HEK293 (cell line): ENCODE results near the gene NPHP1.
"Not testable (repeated sequence)": the region's sequence is repeated elsewhere in the genome, so short reads cannot be mapped to it uniquely, and the experiment has no call there.

Experiments used
- CTCF ChIA-PET: fragments of 350-600 bp; formaldehyde crosslinking; extraction: SDS; loops from one replicate; lab custom pipeline; 2021; ENCODE audit warnings: antibody characterized with exemption; lab: Yijun Ruan, JAX
- POLR2A ChIA-PET: fragments of 300-600 bp; formaldehyde crosslinking; extraction: SDS; loops from one replicate; lab custom pipeline; 2020; ENCODE audit warnings: antibody characterized with exemption, inconsistent platforms; lab: Yijun Ruan, JAX
- H3K27ac ChIP-seq: fragments of 200-500 bp; sonication (Bioruptor generic); 2 replicates; pipeline ENCODE4 v1.5.1; 2014; ENCODE audit warnings: low read depth, low read length, control low read depth, inconsistent platforms; ENCODE audit errors: extremely low read depth
- H3K36me3 ChIP-seq, 2 experiments: fragments of 200-500 bp in 1 of 2; sonication (Bioruptor generic) in 1 of 2; 1 replicate in 1 of 2; 2 replicates in 1 of 2; pipeline ENCODE4 v1.5.1; 2014 to 2017; ENCODE audit warnings: inconsistent platforms in 2 of 2, low read length in 2 of 2; ENCODE audit not compliant: control insufficient read depth in 2 of 2, insufficient read depth in 1 of 2
- H3K4me1 ChIP-seq: fragments of 200-500 bp; sonication (Bioruptor generic); 2 replicates; pipeline ENCODE4 v1.5.1; 2014; ENCODE audit warnings: mild to moderate bottlenecking, low read length, inconsistent platforms; ENCODE audit not compliant: control insufficient read depth, insufficient read depth
- H3K4me3 ChIP-seq: 2 replicates; pipeline ENCODE4 v1.5.1; 2011; ENCODE audit warnings: low read depth, mild to moderate bottlenecking, control low read depth, low read length, moderate library complexity
- H3K9me3 ChIP-seq: fragments of 200-500 bp; sonication (Bioruptor generic); 2 replicates; pipeline ENCODE4 v1.5.1; 2014; ENCODE audit warnings: low read depth, low read length, inconsistent platforms; ENCODE audit not compliant: control insufficient read depth, insufficient read depth
- KLF10 ChIP-seq: fragments of 450-650 bp; IDR thresholded peaks from 2 replicates; pipeline ENCODE4 v1.5.1; 2018; ENCODE audit warnings: missing biosample characterization, mild to moderate bottlenecking, missing genetic modification characterization
- ZBTB11 ChIP-seq: fragments of 450-650 bp; formaldehyde crosslinking; conservative IDR thresholded peaks from 2 replicates; pipeline ENCODE4 v1.5.1; 2016; ENCODE audit warnings: low read depth, missing biosample characterization, missing genetic modification characterization

NPHP1 gene

GRCh38 chr2:110095994-110096633 lies 108.7 kb downstream of the NPHP1 start:
- H3K36me3 ChIP-seq = no peaks in the 10 kb centered on the region
- POLR2A ChIA-PET = no interaction called here
- TF ChIP-seq ZBTB11 (tag by site-specific recombination) (no peak), KLF10 (tag by site-specific recombination) (no peak)
- TF ChIP-seq, all 188 proteins: peak for 0
- no peak overlapping the region for H3K4me3 ChIP-seq
- no peak overlapping the region for H3K27ac ChIP-seq
- H3K9me3 ChIP-seq = no peaks in the 10 kb centered on the region
- CTCF ChIA-PET = interaction anchor here (1.1 kb wide), 1 partner anchor 61 kb away, joined by 3 read pairs; no protein-coding TSS in a partner anchor
- H3K4me1 ChIP-seq = peaks cover 3% of the 10 kb centered on the region; the same call in 1 of the 2 replicates

DNA sequence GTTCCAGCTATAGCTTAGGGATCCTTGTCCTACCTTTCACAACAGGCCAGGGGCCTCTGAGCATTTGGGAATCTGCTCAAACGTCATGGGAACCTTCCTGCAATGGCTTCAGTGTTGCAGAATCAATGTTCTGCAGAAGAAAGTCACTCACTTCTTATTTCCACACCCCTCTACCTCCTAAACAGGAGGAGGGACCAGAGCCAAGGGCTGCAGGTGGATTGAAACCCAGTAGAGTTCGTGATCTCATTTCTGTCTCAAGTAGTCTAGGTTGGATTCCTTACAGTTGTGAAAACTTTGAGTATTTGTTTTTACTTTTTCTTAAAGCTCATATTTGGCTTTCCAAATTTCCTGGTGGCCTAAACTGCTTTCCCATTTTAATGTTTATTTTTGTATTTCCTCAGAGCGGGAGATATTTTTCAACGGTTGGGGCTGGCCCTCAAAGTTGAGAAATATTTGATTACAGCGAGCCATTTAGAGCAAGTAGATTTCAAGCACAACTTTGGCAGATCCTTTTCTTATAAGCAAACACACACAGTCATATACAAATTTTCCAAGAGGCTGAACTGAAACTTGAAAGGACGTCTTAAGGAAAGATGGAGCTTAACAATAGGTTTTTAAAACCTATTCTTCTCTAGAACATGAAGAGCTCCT lies 109.8 kb downstream of the NPHP1 start:
- H3K4me3 ChIP-seq, H3K36me3 ChIP-seq, H3K27ac ChIP-seq, POLR2A ChIA-PET, H3K4me1 ChIP-seq, H3K9me3 ChIP-seq: not testable (repeated sequence)
- CTCF ChIA-PET = interaction anchor here (1.1 kb wide), 1 partner anchor 62 kb away, joined by 3 read pairs; no protein-coding TSS in a partner anchor

GRCh38 chr2:110093924-110094323 lies 110.9 kb downstream of the NPHP1 start:
- H3K4me3 ChIP-seq, POLR2A ChIA-PET, CTCF ChIA-PET, H3K27ac ChIP-seq, H3K9me3 ChIP-seq, H3K4me1 ChIP-seq, H3K36me3 ChIP-seq: not testable (repeated sequence)

DNA sequence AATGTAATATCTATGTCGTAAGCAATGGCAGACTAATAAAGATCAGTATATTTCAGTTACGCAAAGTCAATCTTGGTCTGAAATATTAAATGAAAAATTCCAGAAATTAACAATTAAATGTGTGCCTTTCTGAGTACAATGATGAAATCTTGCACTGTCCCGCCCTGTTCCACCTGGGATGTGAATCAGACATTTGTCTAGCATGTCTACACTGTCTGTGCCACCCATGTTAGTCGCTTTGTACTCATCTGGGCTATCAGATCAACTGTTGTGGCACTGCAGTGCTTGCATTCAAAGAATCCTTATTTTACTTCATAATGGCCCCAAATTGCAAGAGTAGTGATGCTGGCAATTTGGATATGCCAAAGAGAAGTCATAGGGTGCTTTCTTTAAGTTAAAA lies 114.6 kb downstream of the NPHP1 start:
- H3K36me3 ChIP-seq, H3K4me3 ChIP-seq, H3K4me1 ChIP-seq, CTCF ChIA-PET, H3K9me3 ChIP-seq, H3K27ac ChIP-seq, POLR2A ChIA-PET: not testable (repeated sequence)

GRCh38 chr2:110083757-110084156 lies 121.1 kb downstream of the NPHP1 start:
- H3K4me1 ChIP-seq, H3K4me3 ChIP-seq, H3K27ac ChIP-seq, CTCF ChIA-PET, H3K36me3 ChIP-seq, POLR2A ChIA-PET, H3K9me3 ChIP-seq: not testable (repeated sequence)

DNA sequence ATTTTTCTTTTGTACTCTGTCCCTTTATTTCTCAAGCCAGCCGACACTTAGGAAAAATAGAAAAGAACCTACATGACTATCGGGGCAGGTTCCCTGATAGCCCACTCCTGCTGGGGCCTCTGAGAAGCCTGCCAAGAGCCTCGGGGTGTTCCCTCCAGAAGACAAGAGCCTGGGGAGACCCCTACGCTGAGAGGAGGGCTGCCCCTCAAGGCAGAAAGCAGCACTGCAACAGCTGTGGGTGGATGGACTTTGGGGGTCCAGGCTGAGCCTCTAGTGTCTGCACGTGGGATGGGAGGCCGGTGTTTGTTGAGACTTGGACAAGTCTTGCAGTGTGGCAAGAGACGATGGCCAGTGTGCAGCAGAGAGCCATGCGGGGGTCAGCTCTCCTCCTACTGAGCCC lies 121.7 kb downstream of the NPHP1 start:
- CTCF ChIA-PET, H3K9me3 ChIP-seq, H3K27ac ChIP-seq, H3K4me3 ChIP-seq, POLR2A ChIA-PET, H3K36me3 ChIP-seq, H3K4me1 ChIP-seq: not testable (repeated sequence)

- H3K4me1 ChIP-seq, H3K9me3 ChIP-seq, H3K27ac ChIP-seq, H3K36me3 ChIP-seq, POLR2A ChIA-PET, H3K4me3 ChIP-seq, CTCF ChIA-PET: not testable (repeated sequence)
These were observed 126.7 kb downstream of the NPHP1 start for GRCh38 chr2:110078104-110078503.

DNA sequence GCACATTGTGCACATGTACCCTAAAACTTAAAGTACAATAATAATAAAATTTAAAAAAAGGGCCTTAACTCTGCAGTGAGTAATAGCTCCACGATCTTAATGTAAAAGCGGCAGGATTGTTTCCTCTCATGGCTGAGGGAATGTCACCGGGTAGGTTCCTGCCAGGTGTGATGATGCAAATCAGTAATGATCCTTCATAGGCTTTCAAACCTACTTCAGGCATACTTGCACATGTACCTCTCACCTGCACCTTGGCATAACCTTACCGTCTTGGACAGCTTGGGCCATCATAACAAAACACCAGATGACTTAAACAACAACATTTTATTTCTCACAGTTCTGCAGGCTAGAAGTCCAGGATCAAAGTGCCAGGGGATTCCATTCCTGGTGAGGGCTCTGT lies 128.9 kb downstream of the NPHP1 start:
- H3K36me3 ChIP-seq, H3K9me3 ChIP-seq, H3K27ac ChIP-seq, H3K4me3 ChIP-seq, CTCF ChIA-PET, POLR2A ChIA-PET, H3K4me1 ChIP-seq: not testable (repeated sequence)
